ENCODE data around the gene COQ10A. TPM values are rescaled to one million over a fixed set of nuclear protein-coding genes. Genes with fewer than 3 reads are reported as not detected.

Gene COQ10A
- 12.6 to 15.7 TPM (median 15.3 TPM) in 5 replicates for total RNA-seq (2022; extraction: Qiagen RNA extraction)

GRCh38 chr12:56266693-56267442, at the start of gene COQ10A:
Gene COQ10A, plus strand, starts transcription at chr12:56266942. Its CDS starts 177 bp downstream, at chr12:56267119.

DNA sequence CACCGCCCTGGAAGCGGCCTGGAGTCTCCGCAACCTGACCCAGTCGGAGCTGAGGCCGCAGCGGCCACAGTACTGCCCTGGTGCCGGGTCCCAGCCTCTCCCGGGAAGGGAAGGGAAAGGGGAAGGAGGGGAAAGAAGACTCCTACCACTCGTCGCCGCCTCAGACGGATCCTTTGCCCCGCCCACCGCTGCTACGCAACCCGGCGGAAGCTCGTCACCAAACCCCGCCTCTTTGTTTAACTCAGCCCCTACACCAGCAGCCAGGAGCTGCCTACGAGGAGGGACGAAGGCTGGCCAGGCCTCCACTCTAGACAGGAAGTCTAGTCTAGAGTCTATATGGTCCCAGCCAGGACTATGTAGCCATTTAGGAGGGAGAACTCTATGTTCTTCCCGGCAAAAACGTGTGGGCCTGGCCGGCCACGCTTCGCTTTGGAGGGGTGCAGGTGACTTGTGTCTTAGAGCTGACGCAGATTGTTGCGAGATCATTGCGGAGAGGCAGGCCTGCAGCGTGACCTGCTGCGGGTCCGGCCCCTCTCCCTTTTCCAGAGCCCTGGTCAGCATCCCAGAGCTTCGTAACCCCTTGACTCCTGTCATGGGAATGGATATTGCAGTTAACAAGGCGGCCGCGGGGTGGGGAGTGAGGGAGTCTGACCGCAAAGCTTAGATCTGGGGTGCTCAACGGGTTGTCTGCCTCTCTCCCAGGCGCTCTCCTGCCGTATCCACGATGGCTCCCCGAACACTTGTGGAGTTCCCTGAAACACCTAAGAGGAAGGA, 44.8 kb upstream of the COQ10A start, which contains the start of gene RNF41:
TSS of gene RNF41 (minus strand) at position 166 of the 774 bp plus-strand sequence. CDS start 7,875 bp downstream, outside the sequence.

GRCh38 chr12:56224102-56224701, 42.5 kb upstream of the COQ10A start, which contains the start of gene NABP2:
Gene NABP2, plus strand, starts transcription at chr12:56224342. Its CDS starts 515 bp downstream, at chr12:56224857.

GRCh38 chr12:56229916-56230431, 36.8 kb upstream of the COQ10A start, which contains the start of gene SLC39A5:
Gene SLC39A5, plus strand, starts transcription at chr12:56230051. Its CDS starts 1,224 bp downstream, at chr12:56231275.

GRCh38 chr12:56258068-56258819, 8.5 kb upstream of the COQ10A start, which contains the start of gene ANKRD52:
Gene ANKRD52, minus strand, starts transcription at chr12:56258384. Its CDS starts 115 bp downstream, at chr12:56258269.

DNA sequence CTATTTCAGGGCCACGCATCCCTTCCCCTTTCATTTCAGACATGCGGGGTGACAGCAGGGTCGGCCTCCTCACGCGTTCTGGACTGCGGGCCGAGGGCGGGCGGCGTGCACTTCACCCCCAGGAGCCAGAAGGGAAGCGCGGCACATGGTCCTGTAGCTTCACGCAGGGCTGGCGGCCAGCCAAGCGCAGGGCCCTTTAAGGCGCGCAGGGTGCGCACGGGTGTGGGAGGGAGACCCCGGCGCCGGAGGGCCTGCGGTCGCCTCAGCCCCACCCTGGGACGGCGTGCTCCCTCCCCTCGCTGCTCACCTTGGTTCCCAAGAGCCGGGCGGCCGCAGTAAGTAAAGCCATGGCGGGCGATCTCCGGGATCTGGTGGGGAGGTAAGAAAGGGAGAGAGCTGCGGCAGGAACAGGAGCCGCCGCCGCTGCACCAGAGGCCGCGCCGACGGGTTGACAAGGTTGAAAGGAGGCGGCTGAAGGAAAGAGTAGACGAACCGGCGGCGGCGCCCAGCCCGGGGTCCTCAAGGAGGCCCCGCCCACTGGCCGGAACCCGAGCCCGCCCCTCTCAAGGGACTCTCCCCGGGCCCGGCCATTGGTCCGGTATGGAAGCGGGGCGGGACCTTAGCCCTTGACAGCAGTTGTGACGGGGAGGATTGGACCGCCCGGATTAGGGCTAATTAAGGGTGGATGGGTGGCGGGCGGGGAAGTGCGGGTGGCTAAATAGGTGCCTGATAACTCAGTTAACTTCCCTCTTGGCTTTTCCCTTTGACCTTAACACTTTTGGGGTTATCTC, 33.3 kb downstream of the COQ10A start, which contains the start of gene CS:
TSS of gene CS (minus strand) at position 478 of the 791 bp plus-strand sequence. CDS start at position 349, 129 bp downstream.

GRCh38 chr12:56315622-56316473, 49.1 kb downstream of the COQ10A start, which contains the start of gene CNPY2:
Gene CNPY2, minus strand, starts transcription at chr12:56315988. Its CDS starts 771 bp downstream, at chr12:56315217.

Other genes starting within 250 kb of the COQ10A start
- gene IKZF4, start 245.9 kb upstream of the COQ10A start, total RNA-seq (2022; extraction: Qiagen RNA extraction) = 2.3 to 2.9 TPM (median 2.8 TPM) in 5 replicates
- gene RPS26, start 225.0 kb upstream of the COQ10A start, total RNA-seq (2022; extraction: Qiagen RNA extraction) = 569 to 686 TPM (median 600 TPM) in 5 replicates
- gene ERBB3, start 186.8 kb upstream of the COQ10A start, total RNA-seq (2022; extraction: Qiagen RNA extraction) = 1.1 to 1.7 TPM (median 1.3 TPM) in 5 replicates
- 310 to 332 TPM (median 329 TPM) in 5 replicates for gene PA2G4, start 162.4 kb upstream of the COQ10A start, total RNA-seq (2022; extraction: Qiagen RNA extraction)
- 5,372 to 6,304 TPM (median 5,793 TPM) in 5 replicates for gene RPL41, start 150.3 kb upstream of the COQ10A start, total RNA-seq (2022; extraction: Qiagen RNA extraction)
- 2.5 to 3.5 TPM (median 3.1 TPM) in 5 replicates for gene ZC3H10, start 148.7 kb upstream of the COQ10A start, total RNA-seq (2022; extraction: Qiagen RNA extraction)
- gene ESYT1, start 138.7 kb upstream of the COQ10A start, total RNA-seq (2022; extraction: Qiagen RNA extraction) = 56.5 to 75.8 TPM (median 72.7 TPM) in 5 replicates
- 68.1 to 83.2 TPM (median 73.8 TPM) in 5 replicates for gene MYL6B, start 114.4 kb upstream of the COQ10A start, total RNA-seq (2022; extraction: Qiagen RNA extraction)
- gene MYL6, start 108.6 kb upstream of the COQ10A start, total RNA-seq (2022; extraction: Qiagen RNA extraction) = 2,040 to 3,443 TPM (median 2,154 TPM) in 5 replicates
- gene SMARCC2, start 77.5 kb upstream of the COQ10A start, total RNA-seq (2022; extraction: Qiagen RNA extraction) = 22.5 to 42.3 TPM (median 39.4 TPM) in 5 replicates
- 21.6 to 27.4 TPM (median 26.5 TPM) in 5 replicates for gene RNF41, start 45.0 kb upstream of the COQ10A start, total RNA-seq (2022; extraction: Qiagen RNA extraction)
- 54.2 to 64.3 TPM (median 59.9 TPM) in 5 replicates for gene NABP2, start 42.6 kb upstream of the COQ10A start, total RNA-seq (2022; extraction: Qiagen RNA extraction)
- 0.09 TPM in 1 of 5 replicates, not detected in the others for gene SLC39A5, start 36.9 kb upstream of the COQ10A start, total RNA-seq (2022; extraction: Qiagen RNA extraction)
- gene ANKRD52, start 8.6 kb upstream of the COQ10A start, total RNA-seq (2022; extraction: Qiagen RNA extraction) = 29.4 to 50.6 TPM (median 47.0 TPM) in 5 replicates
- gene CS, start 33.4 kb downstream of the COQ10A start, total RNA-seq (2022; extraction: Qiagen RNA extraction) = 165 to 177 TPM (median 167 TPM) in 5 replicates
- 120 to 144 TPM (median 126 TPM) in 5 replicates for gene CNPY2, start 49.0 kb downstream of the COQ10A start, total RNA-seq (2022; extraction: Qiagen RNA extraction)
- 11.3 to 14.3 TPM (median 14.2 TPM) in 5 replicates for gene PAN2, start 67.1 kb downstream of the COQ10A start, total RNA-seq (2022; extraction: Qiagen RNA extraction)
- gene IL23A, start 71.9 kb downstream of the COQ10A start, total RNA-seq (2022; extraction: Qiagen RNA extraction) = 0.17 to 0.49 TPM (median 0.32 TPM) in 4 of 5 replicates, not detected in the other
- 7.6 to 13.7 TPM (median 11.1 TPM) in 5 replicates for gene STAT2, start 93.2 kb downstream of the COQ10A start, total RNA-seq (2022; extraction: Qiagen RNA extraction)
- not detected in 5 replicates for gene APOF, start 95.9 kb downstream of the COQ10A start, total RNA-seq (2022; extraction: Qiagen RNA extraction)
- 27.2 to 40.2 TPM (median 36.9 TPM) in 5 replicates for gene TIMELESS, start 182.5 kb downstream of the COQ10A start, total RNA-seq (2022; extraction: Qiagen RNA extraction)
- gene MIP, start 187.7 kb downstream of the COQ10A start, total RNA-seq (2022; extraction: Qiagen RNA extraction) = 0.15 TPM in 1 of 5 replicates, not detected in the others
- gene SPRYD4, start 201.6 kb downstream of the COQ10A start, total RNA-seq (2022; extraction: Qiagen RNA extraction) = 1.5 to 2.0 TPM (median 1.8 TPM) in 5 replicates
- 0.07 to 0.28 TPM (median 0.11 TPM) in 5 replicates for gene GLS2, start 221.2 kb downstream of the COQ10A start, total RNA-seq (2022; extraction: Qiagen RNA extraction)